Measurements from ENCODE around the gene KRT36. TPM values are rescaled to one million over a fixed set of nuclear protein-coding genes. Genes with fewer than 3 reads are reported as not detected.
A peak's percentile ranks its signal among the peaks of the same experiment; 100 is the strongest.

KRT36 gene
- total RNA-seq, 1 donor from 2014 or later = not detected

DNA sequence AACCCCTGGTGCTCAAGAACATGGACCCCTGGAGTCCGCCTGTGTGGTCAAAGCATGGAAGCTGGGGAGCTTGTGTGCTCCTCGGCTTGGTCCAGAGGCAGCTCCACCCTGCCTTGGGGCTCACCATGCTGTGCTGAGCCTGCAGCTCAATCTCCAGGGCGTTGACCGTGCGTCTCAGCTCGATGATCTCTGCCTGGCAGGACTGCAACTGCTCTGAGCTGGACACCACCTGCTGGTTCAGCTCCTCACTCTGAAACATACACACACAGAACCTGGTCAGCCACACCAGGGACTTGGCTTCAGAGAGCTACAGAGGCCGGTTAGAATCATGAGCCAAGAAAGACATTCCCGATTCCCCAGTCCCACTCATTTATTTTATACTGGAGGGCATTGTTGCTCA, 11.5 kb downstream of the KRT36 start:
- no peak for DNase-seq (ENCODE audit: low spot score)

DNA sequence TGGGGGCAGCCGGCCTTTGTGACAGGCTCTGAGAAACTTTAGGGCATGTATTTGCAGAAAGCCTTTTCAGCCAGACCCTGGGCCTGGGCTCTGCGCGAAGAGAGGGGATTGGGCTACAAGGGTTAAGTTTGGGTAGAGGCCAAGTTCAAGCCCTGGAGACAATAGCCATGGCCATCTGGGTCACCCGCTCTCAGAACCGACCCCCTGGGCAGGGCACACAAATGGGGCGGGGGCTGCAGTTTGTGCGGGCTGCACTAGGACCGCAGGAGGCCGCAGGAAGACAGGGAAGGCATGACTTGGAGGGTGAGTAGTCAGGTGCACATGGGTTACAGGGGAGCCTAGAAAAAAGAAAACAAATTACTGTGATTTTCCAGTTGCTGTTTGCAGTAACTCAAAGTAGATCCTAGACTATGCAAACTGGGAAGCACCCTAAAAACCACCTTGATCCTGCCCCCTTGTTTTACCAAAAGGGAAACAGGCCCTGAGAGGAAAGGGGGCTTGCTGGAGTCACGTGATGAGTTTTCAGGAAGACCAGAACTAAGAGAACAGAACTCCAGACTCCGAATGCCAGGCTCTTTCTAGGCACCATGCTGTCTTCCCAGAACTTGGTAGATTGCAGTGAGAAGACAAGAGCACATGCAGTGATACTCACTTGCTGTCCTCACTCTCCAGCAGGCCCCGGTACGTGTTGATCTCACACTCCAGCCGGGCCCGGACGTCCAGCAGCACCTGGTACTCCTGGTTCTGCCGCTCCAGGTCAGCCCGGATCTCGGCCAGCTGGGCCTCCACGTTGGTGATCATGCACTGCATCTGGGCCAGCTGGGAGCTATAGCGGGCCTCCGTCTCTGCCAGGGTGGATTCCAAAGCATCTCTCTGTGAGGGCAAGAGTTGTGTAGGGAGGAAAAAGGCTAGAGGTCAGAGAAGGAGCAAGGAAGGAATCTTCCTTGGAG, 12.6 kb downstream of the KRT36 start:
- no peak for DNase-seq (ENCODE audit: low spot score)

DNA sequence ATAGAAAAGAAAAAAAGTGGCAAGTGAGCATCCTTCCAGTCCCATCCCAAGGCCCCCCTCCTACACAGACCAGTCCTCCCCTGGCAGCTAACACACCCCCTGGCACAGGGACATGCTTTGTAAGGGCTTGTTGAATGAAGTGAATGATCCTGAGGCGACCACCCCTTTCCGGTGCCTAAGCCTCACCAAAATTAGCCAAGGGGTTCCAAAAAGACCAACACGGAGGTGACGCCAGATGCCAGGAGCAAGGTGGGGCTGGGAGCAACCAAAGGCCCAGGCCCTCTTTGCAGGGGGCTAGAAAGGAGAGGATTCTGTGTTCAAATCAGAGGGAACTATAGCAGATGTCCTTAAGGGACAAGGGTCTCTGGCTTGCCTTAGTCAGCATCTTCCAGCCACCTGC, 14.3 kb downstream of the KRT36 start:
- DNase-seq (ENCODE audit: low spot score) = no peak

DNA sequence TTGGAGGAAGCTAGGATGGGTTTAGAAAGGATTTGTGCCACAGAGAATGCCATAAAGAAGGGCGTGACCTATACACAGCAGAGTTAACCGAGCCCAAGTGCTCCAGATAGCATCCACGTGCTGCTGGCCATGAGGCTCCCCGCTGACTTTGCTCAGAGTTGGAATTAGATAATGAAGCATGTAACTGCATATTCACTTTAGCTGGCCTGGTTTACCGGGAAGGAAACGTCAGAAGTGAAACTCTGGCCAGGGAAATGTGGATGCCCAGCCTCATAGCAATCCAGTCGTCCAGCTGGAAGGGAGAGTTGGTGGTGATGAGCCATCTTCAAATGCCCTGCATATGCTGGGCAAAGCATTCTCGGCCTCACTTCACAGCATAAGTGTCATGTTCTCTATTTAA, 14.8 kb downstream of the KRT36 start:
- no peak for DNase-seq (ENCODE audit: low spot score)

DNA sequence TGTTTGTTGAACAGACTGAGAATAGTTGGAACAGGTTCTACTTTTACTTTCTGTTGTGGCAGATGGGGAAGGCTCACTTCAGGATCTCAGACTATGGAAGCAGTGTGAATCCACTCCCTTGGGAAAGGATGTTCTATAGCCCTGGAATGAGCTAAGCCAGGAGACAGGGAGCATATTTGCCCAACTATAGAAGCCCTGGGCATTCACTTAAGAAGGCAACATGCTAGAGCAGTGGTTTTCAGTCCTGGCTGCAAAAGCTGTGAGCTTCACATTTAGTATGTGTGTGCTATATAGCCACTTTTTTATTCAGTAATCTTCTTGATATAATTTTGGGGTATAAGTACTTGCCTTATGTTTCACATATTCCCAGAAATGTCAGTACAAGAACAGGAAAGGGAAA, 21.4 kb downstream of the KRT36 start:
- DNase-seq (ENCODE audit: low spot score) = no peak

DNA sequence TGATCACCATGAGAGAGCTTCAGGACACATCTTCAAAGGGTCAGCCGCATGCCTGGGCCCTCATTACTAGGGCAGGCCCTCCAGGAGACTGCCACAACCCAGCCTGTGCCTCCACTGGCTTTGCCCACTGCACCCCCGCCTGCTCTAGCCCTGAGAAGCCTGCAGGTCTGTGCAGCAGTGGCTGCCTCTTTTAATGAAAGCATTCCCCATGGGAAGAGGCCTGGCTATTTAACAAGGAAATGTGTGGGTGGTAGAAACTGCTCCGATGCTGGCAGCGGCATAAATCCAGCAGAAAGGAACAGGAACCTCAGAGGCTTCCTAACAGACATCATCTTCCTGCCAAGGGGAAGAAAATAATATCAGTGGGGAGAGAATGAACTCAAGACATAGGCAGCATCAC, 22.1 kb downstream of the KRT36 start:
- DNase-seq (ENCODE audit: low spot score) = no peak

DNA sequence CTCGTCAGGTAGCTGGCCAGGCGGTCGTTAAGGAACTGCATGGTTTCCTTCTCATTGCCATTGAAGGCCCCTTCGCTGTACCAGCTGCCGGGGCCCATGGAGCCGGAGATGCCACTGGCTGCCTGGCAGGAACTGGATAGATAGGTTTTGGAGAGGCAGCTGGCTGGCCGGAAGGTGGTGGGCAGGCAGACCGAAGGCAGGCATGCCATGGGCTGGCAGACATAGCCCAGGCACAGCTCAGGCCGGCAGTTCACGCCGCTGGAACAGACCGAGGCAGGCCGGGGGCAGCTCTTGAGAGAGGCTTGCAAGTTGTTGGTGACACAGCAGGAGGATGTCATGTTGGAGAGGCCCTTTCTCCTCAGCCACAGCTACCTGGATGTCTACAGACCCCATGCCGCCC, 22.7 kb downstream of the KRT36 start, which contains the start of gene KRT32:
Gene KRT32, minus strand, starts transcription at position 399 of the 400 bp plus-strand sequence. Its CDS starts 61 bp downstream, at position 338.
- no peak for DNase-seq (ENCODE audit: low spot score)

DNA sequence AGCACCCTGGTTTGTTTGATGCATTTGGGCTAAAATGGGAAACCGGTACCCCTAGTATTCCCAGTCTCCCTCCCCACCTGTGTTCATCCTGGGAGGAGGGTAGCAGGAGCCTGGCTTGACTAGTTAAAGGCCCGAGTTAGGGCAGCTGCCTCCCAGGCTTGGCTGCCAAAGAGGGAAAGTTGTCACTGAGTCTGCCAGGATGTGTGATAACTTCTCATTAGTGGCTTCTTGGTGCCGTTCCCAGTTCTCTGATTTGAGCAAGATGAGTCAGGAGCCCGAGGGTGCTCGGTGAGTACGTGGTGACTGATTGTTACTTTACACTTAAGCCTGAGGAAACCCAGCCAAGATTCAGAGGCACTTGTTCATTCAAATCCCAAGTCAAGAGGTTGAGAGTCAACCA, 25.0 kb downstream of the KRT36 start:
- DNase-seq (ENCODE audit: low spot score) = peak; percentile 65

DNA sequence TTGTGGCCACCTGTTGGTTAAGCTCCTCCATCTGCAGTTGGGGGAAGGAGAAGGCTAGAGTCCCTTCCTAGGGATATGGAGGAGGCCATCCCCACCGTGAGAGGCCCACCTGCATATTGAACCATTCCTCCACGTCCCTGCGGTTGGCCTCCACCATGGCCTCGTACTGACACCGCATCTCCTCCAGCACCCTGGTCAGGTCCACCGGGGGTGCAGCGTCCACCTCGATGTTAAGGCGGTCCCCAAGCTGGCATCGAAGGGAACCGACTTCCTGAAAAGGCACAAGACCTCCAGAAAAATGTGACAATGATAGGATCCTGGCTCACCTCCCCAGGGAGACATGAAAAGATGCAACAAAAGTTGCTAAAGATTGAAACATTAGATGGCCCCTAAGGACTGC, 25.5 kb downstream of the KRT36 start:
- DNase-seq (ENCODE audit: low spot score) = no peak

DNA sequence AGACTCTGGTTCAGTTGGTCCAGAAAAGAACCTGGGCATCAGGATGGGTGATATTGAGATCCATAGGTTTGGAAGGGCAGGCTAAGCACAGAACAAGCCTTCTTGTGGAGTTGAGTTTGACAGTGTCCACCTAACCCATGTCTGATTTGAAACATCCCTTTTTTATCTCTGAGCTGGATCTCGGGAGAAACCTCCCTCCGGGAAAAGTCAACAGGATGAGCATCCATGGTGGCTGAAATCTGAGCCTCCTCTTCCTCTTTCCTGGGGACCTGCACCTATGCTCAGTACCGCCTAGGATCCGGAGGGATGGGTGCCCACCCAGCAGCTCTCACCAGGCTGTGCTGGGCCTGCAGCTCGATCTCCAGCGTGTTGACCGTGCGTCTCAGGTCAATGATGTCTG, 26.0 kb downstream of the KRT36 start:
- no peak for DNase-seq (ENCODE audit: low spot score)

DNA sequence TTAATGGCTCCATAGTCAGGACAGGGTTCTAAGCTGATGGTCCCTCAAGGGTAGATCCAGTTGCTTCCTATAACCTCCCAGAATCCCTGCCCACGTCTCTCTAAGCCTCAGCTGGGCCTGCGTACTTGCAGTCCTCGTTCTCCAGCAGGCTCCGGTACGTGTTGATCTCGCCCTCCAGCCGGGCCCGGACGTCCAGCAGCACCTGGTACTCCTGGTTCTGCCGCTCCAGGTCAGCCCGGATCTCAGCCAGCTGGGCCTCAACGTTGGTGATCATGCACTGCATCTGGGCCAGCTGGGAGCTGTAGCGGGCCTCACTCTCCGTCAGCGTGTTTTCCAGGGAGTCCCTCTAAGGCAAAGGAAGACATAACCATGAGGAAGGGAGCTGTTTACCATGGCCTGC, 27.0 kb downstream of the KRT36 start:
- DNase-seq (ENCODE audit: low spot score) = no peak

DNA sequence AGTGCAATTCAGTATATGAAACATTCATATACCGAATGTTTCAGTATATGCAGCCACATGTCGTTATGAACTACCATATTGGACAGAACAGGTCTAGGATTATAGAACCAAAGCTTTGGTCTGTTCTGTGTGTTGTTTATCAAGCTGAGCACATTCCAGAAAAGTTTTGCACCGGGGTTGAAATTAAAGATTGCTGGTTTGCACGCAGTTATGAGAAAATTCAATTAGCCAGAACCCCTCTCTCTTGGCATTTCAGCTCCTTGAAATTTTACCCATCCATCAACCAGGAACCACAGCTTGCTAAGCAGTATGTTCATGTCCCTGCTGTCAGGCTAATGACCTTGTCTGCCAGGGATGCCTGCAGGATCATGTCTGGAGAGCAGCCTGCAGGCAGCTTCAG, 32.0 kb downstream of the KRT36 start:
- DNase-seq (ENCODE audit: low spot score) = no peak

DNA sequence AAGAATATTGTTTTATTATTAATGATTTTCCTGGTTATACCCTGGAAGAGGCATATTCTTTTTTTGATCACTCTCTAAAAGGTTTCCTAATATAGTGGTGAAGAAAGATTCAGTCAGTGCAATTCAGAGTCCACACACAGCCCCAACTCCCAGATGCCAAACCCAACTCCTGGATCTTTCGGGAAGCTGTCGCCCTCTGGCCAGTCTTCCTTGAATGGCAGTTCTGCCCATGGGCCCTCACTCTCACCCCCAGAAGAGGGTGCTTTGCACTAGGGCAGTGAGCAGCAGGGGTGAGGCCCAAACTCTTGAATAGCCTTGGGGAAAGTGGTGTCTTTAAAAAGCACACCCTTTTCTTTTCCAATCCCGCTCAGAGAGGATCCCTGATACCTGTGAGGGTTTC, 33.5 kb downstream of the KRT36 start:
- no peak for DNase-seq (ENCODE audit: low spot score)

DNA sequence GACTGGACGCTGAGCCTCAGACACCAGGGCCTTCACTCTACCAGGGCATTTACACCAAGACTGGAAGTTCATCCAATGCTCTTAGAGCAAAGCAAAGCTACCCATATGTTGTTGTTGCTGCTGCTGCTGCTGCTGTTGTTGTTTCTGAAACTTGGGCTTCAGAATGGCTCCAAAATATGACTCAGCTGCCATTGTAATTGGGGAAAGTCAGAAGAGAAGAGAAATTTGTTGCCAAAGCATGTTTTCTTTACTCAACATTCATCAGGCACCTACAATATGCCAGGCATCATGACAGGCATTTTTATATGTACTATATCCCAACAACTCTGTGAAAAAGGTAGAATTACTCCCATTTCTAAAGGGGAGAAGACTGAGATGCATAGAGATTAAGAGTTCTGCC, 34.5 kb downstream of the KRT36 start:
- DNase-seq (ENCODE audit: low spot score) = no peak

DNA sequence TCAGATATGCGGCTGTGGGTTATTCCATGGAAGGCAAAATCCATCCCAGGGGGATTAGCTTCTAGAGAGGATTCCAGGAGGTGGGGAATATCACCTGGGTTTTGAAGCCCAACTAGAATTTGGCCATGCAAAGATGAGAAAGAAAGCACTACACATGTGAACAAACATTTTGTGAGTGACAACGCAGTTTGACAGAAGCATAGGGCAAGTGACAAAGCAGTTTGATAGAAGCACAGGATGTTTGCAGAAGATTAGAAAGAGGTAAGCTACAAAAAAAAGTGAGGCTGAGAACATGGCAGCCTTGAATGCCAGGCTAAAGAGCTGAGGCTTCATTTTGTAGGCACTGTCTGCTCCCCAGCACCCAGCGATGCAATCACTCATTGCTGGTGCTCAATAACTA, 36.6 kb downstream of the KRT36 start:
- no peak for DNase-seq (ENCODE audit: low spot score)

DNA sequence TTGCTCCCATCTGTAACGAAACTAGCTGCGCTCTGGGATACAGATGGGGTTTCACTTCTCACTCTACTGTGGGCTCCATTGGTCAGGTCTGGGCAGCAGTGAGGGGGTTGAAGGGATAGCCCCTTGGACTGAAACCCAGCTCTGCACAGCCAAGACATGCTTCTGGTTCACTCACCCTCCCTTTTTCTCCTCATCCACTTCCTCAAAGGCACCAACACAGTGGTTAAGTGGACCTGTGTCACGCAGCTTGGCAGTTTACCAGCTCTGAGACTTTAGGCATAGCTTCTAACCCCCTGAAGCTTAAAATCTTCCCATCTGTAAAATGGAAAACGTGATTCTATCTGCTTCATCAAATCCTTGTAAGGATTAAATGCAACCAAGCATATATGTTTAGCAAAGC, 37.4 kb downstream of the KRT36 start:
- DNase-seq (ENCODE audit: low spot score) = no peak

DNA sequence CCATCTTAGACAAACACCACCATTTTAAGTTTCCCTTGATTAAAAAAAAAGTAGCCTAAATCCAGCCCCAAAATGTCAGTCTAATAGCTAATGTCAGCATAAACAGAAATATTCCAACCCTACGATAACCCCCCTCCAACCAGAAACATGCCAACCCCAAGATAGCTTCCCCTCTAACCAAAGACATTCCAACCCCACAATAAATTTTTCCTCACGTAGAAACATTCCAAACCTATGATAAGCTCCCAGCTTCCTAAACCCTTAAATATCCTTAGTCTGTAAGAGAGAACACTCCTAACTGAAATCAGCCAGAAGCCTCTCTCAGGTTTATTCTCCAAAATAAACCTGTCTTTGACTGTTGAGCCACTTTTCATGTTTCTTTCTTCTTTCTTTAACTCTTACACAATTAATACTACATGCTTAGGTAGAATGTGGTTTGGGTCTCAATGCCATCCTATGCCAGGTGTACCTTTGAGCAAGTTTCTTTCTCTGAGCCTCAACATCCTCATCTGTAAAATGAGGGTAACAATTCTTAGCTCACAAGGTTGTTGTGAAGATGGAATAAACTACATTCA, 38.5 kb downstream of the KRT36 start:
- DNase-seq (ENCODE audit: low spot score) = no peak

DNA sequence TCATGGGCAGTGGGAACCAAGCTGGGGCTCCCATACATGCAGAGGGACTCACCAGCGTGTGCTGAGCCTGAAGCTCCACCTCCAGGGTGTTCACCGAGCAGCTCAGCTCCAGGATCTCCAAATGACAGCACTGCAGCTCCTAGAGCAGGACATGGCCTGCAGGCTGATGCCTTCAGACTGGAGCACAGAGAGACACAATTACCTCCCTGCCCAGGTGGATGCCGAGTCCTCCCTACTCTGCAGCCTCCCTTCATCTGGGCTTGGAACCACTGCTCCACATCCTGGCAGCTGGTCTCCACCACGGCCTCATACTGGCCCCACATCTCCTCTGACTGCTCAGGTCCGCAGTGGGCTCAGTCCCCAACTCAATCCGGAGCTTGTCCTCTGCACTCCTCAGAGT, 40.7 kb downstream of the KRT36 start:
- DNase-seq (ENCODE audit: low spot score) = no peak

DNA sequence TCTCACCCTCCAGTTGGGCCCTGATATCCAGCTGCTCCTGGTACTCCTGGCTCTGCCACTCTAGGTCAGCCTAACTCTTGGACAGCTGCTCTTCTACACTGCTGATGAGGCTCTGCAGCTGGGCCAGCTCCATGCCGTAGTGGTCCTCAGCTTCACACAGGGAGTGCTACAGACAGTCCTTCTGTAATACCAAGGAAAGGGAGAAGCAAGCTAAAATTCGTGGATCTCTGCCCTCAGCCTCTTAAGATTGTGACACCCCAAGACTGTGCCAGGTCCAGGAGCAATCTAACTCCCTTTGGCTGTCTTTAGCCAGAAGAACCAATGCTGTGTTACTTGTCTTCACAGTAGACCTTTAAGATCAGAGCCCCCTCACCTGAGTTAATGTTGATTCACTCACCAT, 41.2 kb downstream of the KRT36 start:
- no peak for DNase-seq (ENCODE audit: low spot score)

DNA sequence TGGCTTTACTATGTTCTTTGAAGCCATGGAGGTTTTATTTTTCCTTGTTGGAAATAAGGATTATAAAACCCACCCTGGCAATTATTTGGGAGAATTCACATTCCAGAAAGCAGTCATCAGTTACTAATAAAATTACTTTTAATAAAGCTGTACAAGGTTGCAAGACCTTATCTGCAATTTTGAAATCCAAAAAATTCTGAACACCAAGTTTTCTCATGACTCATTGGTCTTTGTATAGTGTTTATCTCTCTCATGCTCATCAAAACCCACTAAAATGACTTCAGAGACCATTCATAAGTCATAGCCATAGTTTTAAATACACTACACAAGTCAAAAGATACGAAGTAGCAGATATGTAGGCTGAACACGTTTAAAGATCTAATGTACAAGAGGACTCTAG, 42.9 kb downstream of the KRT36 start:
- DNase-seq (ENCODE audit: low spot score) = no peak

DNA sequence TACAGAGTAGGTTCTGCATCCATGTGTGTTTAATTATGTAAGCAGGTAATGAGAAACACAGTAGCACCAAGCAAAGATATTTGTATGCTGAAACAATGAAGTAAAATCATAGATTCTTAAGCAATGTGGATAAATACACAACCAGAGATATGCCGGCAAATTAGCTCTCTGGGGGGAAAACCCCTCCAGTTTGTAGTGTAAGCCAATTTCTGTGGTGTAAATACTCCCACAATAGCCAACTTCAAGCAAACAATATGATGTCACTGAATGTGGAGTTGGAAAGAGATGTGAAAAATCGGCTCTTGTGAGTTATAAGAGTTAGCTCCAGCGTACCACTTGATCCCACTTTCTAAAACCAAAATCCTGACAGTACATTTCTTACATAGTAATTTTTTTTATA, 45.1 kb downstream of the KRT36 start:
- DNase-seq (ENCODE audit: low spot score) = no peak

DNA sequence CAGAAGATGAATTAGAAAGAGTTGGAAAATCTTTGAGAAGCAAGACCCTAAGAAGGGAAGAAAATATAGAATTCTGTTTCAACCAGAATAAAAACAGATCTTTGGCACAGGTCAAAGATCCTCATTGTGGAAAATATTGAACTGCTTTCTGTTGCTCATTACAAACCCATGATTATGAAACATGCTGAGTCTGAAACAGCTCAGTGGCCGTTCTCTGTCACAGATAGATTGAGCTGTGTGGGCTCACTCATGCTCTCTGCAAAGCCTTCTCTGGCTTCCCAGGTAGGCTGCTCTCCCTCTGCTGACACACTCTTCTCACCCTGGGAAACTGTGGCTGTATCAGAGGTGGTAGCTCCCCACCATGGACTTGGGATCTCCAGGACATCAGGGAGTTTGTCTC, 45.5 kb downstream of the KRT36 start:
- DNase-seq (ENCODE audit: low spot score) = no peak

DNA sequence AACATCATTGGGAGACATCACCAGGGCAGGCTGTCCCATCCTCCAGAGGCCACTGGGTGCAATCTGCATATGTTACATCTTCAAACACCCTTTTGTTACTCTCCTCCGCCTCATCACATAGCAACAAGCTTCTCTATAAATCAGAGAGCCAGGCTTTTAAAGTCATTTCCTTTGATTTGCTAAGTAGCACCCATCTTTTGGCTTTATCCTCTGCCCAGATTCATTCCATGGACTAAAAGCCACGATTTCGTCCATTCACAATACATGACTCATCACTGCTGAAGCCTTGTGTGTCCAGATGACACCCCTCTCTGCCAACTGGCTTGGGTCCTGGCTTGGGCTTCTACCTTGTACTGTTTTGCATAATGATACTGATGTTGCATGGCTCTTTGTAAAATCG, 47.0 kb downstream of the KRT36 start:
- DNase-seq (ENCODE audit: low spot score) = no peak

Data from mucosa of gallbladder (tissue), 1 donor.